ENCODE data around the gene UCK1.
"Not testable (repeated sequence)": the region's sequence is repeated elsewhere in the genome, so short reads cannot be mapped to it uniquely, and the experiment has no call there.

UCK1 gene

DNA sequence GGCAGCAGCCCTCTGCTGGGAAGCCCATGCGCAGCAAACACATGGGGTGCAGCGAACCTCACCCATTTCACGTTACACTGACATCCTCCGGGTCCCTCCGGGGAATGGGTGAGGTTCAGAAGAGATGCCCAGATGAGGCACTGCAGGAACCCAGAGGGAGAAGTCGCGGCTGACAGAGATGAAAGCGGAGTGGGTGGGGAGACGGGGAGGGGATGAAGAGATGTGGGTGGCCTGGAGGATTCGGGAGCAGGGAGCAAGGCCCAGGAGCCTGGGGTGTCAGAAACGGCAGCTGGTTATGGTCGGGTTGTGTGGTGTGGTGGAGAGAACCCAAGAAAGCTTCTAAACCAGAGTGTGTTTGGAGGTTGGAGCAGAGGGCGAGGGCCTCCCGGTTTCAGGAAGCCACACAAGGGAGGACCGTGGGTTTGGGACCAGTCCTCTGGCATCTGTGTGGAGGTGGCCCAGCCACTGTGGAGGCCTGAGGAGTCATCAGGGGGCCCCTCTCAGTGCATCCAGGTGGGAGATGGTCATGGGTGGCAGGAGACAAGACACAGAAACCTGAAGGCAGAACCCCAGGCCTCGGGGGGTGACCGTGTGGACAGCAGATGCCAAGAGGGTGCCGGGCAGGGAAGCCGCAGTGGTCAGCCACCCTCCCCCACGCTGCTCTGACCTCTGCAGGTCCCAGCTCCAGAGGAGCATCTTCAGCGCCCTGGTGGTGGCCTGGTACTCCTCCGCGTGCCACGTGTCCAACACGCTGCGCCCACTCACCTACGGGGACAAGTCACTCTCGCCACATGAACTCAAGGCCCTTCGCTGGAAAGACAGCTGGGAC, 8.6 kb downstream of the UCK1 start:
- TF ChIP-seq ZNF274 (IDR thresholded peaks at IDR 0.05; ENCODE audit: low read depth, low read length): no peak
- no peak overlapping the region for H3K4me3 ChIP-seq (ENCODE audit: low read length)

DNA sequence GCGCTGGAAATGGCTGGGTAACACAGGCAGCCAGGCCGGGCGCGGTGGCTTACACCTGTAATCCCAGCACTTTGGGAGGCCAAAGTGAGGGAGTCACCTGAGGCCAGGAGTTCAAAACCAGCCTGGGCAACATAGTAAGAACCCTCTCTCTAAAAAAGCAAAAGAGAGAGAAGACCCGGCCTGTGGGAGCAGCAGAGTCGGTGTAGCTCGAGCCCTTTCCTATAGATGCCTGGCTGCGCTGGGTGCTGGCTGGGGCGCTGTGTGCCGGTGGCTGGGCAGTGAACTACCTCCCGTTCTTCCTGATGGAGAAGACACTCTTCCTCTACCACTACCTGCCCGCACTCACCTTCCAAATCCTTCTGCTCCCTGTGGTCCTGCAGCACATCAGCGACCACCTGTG, 9.2 kb downstream of the UCK1 start:
- no peak for TF ChIP-seq ZNF274 (IDR thresholded peaks at IDR 0.05; ENCODE audit: low read depth, low read length)
- no peak overlapping the region for H3K4me3 ChIP-seq (ENCODE audit: low read length)

DNA sequence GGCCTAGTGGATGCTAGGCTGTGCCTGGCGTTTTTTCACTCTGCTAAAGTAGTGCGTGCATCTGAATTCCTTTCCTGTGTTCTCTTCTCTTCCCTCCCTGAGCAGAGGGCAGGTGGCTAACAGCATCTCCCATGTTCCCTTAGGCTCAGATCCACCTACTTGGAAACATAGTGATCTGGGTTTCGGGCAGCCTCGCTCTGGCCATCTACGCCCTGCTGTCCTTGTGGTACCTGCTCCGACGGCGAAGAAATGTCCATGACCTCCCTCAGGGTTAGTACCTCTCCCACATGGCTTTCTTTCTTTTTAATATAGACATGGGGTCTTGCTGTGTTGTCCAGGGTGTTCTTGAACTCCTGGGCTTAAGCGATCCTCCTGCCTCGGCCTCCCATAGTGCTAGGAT, 9.9 kb downstream of the UCK1 start:
- no peak for TF ChIP-seq ZNF274 (IDR thresholded peaks at IDR 0.05; ENCODE audit: low read depth, low read length)
- H3K4me3 ChIP-seq (ENCODE audit: low read length): no peak overlapping the region

DNA sequence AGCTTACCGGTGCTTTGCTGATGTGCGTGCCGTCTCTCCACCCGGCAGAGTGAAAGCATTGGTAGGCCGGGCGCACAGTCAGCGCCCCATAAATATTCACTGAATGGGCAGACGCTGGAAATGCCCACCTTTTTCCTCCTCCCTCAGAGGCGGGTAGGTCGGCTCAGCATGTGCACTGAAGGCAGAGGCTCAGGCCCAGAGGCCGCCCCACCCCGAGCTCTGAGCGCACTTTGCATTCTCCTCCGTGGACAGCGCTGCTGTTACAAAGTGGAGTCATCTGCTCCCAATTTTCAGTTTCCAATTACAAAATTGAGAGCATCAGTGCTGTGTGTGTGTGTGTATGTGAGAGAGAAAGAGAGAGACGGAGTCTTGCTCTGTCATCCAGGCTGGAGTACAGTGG, 10.6 kb downstream of the UCK1 start:
- no peak overlapping the region for H3K4me3 ChIP-seq (ENCODE audit: low read length)
- TF ChIP-seq ZNF274 (IDR thresholded peaks at IDR 0.05; ENCODE audit: low read depth, low read length): no peak

DNA sequence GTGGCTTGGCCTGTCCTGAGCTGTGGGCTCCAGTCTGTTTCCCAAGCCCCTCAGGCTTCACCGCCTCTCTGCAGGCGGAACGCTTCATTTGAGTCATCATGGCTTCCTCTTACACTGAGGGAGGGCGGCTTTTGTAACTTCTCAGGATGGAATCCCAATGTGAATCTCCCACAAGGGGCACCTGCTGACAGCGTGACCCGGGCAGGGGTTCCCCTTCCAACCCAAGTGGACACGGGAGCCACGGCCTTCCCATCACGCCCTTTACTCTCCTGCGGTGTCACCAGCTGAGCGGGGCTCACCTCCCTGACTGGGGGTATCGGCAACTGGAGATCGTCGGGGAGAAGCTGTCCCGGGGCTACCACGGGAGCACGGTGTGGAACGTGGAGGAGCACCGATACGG, 12.5 kb downstream of the UCK1 start:
- no peak overlapping the region for H3K4me3 ChIP-seq (ENCODE audit: low read length)
- no peak for TF ChIP-seq ZNF274 (IDR thresholded peaks at IDR 0.05; ENCODE audit: low read depth, low read length)

DNA sequence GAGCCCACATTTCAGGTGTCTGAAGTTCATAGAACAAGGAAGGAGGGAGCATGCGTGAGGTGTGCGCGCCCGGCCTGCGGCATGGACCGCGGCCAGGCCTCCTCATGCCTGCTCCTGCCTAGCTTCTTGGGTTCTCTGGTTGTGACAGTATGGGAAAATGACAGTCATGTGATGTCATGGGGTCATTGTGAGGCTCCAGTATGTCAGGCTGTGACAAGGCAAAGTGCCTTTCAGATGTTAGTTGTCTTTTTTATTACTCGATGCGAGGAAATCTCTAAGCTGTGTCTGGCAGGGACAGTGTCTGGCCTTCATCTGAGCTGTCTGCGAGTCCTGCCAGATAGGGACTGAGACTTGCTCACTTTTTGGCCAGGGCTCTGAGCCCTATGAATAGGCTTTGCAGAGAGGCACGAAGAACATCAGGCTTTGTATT, 13.3 kb downstream of the UCK1 start:
- H3K4me3 ChIP-seq (ENCODE audit: low read length): no peak overlapping the region
- TF ChIP-seq ZNF274 (IDR thresholded peaks at IDR 0.05; ENCODE audit: low read depth, low read length): no peak

DNA sequence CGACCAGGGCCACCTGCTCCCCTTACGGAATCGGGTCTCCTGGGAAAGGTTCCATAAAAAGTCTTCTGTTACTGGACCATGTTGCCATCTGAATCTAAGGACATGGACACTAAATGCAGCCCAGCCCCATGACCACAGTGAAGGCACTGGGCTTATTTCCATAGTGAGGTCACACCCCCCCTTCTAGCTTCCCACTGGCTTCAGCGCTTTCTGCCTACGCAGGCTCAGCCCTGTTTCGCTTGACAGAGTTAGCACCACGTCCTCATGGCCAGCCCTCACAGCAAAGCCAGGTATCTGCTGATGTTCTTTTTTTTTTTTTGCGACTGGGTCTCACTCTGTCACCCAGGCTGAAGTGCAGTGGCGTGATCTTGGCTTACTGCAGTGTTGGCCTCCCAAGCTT, 14.1 kb downstream of the UCK1 start:
- TF ChIP-seq ZNF274 (IDR thresholded peaks at IDR 0.05; ENCODE audit: low read depth, low read length): no peak
- H3K4me3 ChIP-seq (ENCODE audit: low read length): no peak overlapping the region

DNA sequence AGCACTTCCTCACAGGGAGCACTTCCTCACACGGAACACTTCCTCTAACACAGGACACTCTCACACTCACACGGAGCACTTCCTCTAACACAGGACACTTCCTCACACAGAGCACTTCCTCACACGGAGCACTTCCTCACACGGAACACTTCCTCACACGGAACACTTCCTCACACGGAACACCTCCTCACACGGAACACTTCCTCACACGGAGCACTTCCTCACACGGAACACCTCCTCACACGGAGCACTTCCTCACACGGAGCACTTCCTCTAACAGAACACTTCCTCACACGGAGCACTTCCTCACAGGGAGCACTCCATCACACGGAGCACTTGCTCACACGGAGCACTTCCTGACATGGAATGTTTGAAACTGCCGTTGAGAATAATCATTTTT, 15.0 kb downstream of the UCK1 start:
- no peak for TF ChIP-seq ZNF274 (IDR thresholded peaks at IDR 0.05; ENCODE audit: low read depth, low read length)
- no peak overlapping the region for H3K4me3 ChIP-seq (ENCODE audit: low read length)

DNA sequence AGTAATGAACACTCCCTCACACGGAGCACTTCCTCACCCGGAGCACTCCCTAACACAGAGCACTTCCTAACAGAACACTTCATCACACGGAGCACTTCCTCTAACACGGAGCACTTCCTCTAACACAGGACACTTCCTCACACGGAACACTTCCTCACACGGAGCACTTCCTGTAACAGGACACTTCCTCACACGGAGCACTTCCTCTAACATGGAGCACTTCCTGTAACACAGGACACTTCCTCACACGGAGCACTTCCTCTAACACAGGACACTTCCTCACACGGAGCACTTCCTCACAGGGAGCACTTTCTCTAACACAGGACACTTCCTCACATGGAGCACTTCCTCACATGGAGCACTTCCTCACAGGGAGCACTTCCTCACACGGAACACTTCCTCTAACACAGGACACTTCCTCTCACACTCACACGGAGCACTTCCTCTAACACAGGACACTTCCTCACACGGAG, 15.5 kb downstream of the UCK1 start:
- not testable (repeated sequence) for H3K4me3 ChIP-seq (ENCODE audit: low read length)

DNA sequence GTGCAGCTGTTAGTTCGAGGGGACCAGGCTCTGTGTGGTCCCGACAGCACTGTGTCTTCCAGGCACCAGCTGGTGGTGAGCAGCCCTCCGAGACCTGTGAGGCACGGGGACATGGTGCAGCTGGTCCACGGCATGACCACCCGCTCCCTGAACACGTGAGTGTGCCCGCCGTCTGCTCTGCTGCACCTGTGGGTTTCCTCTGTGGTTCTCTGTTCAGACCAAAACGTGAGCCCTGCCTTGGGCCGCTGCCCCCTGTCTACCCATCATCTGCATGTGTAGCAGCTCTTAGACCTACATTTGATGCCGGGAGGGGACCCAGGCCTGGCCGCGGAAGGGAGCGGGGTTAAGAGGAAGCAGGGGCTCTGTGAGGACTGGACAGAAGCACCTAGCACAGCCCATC, 17.9 kb downstream of the UCK1 start:
- H3K4me3 ChIP-seq (ENCODE audit: low read length): no peak overlapping the region
- TF ChIP-seq ZNF274 (IDR thresholded peaks at IDR 0.05; ENCODE audit: low read depth, low read length): no peak

DNA sequence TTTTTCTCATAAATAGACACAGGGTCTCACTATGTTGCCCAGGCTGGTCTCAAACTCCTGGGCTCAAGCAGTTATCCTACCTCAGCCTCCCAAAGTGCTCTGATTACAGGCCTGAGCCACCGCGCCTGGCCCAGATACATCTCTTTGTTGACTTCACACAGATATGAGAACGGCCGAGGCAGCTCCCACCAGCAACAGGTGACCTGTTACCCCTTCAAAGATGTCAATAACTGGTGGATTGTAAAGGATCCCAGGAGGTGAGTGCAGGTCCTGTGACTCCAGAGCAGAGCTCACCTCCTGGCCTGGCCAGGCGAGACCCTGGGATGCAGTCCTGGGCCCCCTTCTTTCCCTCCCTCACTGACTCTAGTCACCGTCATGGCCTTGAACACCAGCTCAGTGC, 19.2 kb downstream of the UCK1 start:
- no peak overlapping the region for H3K4me3 ChIP-seq (ENCODE audit: low read length)
- no peak for TF ChIP-seq ZNF274 (IDR thresholded peaks at IDR 0.05; ENCODE audit: low read depth, low read length)

DNA sequence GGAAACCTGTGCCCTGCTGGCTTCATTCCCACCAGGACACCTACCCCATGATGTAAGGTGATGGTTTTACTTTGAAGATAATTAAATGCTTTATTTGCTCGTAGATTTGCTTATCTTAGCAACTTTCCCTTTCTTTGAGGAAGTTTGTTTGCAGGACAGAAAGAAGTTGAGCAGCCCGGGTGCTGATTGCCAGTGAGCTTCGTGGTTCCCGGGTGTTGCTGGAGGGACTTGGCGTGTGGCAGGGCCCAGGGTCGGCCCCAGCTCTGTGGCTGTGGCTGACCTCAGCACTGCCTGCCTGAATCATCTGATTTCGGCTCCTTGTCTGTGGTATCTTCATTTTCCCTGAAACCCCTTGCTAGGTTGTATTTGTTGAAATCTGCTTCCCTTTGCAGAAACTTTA, 19.6 kb downstream of the UCK1 start:
- no peak overlapping the region for H3K4me3 ChIP-seq (ENCODE audit: low read length)
- TF ChIP-seq ZNF274 (IDR thresholded peaks at IDR 0.05; ENCODE audit: low read depth, low read length): no peak

DNA sequence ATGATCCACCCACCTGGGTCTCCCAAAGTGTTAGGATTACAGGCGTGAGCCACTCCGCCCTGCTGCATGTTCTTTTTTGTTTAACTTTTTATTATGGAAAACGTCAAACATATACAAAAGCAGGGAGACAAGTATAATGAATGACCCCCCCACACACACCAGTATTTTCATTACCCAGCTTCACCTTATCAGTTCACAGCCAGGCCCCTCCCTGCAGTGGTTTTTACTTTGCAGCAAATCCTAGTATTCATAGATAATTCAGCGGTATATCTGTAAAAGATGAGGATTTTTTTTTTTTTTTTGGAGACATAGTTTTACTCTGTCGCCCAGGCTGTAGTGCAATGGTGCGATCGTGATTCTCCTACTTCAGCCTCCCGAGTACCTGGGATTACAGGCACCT, 26.1 kb downstream of the UCK1 start:
- no peak overlapping the region for H3K4me3 ChIP-seq (ENCODE audit: low read length)
- TF ChIP-seq ZNF274 (IDR thresholded peaks at IDR 0.05; ENCODE audit: low read depth, low read length): no peak

DNA sequence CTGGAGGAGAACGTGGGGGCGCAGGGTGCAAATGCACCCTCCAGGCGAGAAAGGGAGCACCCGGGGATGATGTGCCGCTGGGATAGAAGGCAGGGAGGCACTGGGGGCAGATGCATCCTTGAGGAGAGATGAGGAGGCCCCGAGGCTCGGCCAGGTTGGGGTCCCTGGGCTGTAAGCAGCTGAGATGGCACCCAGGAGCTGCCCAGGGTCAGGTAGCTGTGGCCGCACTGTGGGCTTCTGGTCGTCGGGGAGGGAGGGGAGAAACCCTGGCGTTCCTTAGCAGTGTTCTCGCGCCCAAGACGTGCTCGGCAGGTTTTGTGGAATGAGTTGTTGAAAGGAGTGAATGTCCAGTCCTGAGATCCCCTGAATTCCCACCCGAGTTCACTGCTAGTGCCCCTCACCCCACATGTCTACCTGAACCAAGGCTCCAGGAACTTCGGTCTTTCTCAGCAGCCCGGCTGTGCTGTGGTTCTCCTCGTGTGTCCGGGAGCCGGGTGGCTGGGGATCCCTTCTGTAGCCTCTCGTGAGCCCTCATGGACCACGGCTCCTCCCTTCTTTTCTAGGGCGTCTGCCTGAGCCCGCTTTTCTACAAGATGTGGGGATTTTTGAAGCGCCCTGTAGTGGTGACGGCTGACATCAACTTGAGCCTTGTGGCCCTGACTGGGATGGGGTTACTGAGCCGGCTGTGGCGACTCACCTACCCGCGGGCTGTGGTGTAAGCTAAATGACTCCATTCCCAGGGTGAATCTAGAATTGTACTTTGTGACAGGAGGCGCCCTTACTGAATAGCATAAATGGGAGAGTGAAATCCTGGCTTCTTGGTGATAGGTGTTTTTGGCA, 27.2 kb downstream of the UCK1 start:
- peak overlapping the region; percentile 65 for H3K4me3 ChIP-seq (ENCODE audit: low read length)

More for the DNA sequence above, 27.2 kb downstream of the UCK1 start:
- no peak for TF ChIP-seq ZNF274 (IDR thresholded peaks at IDR 0.05; ENCODE audit: low read depth, low read length)
